Stimulated activated CD4-positive, alpha-beta T cell treated with anti-CD3 and anti-CD28 coated beads, Interleukin-2, amount 100 ng/mL, for 48 hours (primary cell): ENCODE results near the gene WWP2.

ENCODE experiments used
- DNase-seq, 2 donors: peaks; one replicate each; pipeline ENCODE4 v3.0.0-alpha.2; 2020

WWP2 gene

GRCh38 chr16:69893106-69893505, 131.0 kb downstream of the WWP2 start:
- DNase-seq = no peak

- DNase-seq = no peak
Measured at GRCh38 chr16:69894676-69895075, 132.5 kb downstream of the WWP2 start.

GRCh38 chr16:69903865-69904415, 141.8 kb downstream of the WWP2 start:
- DNase-seq = no peak

GRCh38 chr16:69904495-69905170, 142.5 kb downstream of the WWP2 start:
- no peak for DNase-seq

GRCh38 chr16:69905171-69905555, 143.0 kb downstream of the WWP2 start:
- DNase-seq = no peak

- no peak for DNase-seq
Measured at GRCh38 chr16:69906838-69907401, 144.8 kb downstream of the WWP2 start.

GRCh38 chr16:69909043-69909442, 146.9 kb downstream of the WWP2 start:
- DNase-seq = no peak

GRCh38 chr16:69909760-69910159, 147.6 kb downstream of the WWP2 start:
- DNase-seq = no peak

GRCh38 chr16:69910964-69911363, 148.8 kb downstream of the WWP2 start:
- DNase-seq = no peak

GRCh38 chr16:69916462-69916861, 154.3 kb downstream of the WWP2 start:
- DNase-seq = no peak

GRCh38 chr16:69917311-69917710, 155.2 kb downstream of the WWP2 start:
- DNase-seq = no peak

GRCh38 chr16:69917739-69918138, 155.6 kb downstream of the WWP2 start:
- DNase-seq = no peak

- DNase-seq = no peak
Measured at GRCh38 chr16:69918241-69918640, 156.1 kb downstream of the WWP2 start.

GRCh38 chr16:69921127-69921526, 159.0 kb downstream of the WWP2 start:
- DNase-seq = no peak

GRCh38 chr16:69922200-69922599, 160.1 kb downstream of the WWP2 start:
- no peak for DNase-seq

GRCh38 chr16:69924041-69924775, 162.1 kb downstream of the WWP2 start:
- DNase-seq = no peak

GRCh38 chr16:69924777-69925191, 162.7 kb downstream of the WWP2 start:
- no peak for DNase-seq

GRCh38 chr16:69925311-69925710, 163.2 kb downstream of the WWP2 start:
- no peak for DNase-seq

GRCh38 chr16:69926241-69926640, 164.1 kb downstream of the WWP2 start:
- DNase-seq = no peak

GRCh38 chr16:69927056-69927757, 165.1 kb downstream of the WWP2 start:
- no peak for DNase-seq

GRCh38 chr16:69928856-69929400, 166.8 kb downstream of the WWP2 start:
- no peak for DNase-seq

- no peak for DNase-seq
Measured at GRCh38 chr16:69929480-69929879, 167.3 kb downstream of the WWP2 start.
